ENCODE results near the gene NDFIP2.
A peak's percentile ranks its signal among the peaks of the same experiment; 100 is the strongest.

NDFIP2 gene

DNA sequence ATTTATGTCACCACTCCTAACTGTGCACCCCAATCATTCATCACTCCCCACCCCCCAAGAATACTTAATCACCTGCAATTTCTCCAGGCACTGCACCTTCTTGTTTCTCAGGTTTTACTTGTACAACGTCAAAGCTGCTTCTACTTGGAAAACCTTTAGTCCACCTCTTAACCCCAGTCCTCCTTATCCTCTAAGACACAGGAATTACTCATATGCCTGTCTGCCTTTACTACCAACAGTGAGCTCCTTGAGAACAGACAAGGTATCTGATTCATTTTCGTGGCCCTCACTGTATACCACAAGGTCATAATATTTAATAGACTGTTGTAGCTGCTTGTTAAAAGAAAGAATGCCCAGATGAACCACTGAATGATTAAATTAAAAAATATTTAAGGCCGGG is 21.0 kb upstream of the NDFIP2 start:
- no peak for DNase-seq

DNA sequence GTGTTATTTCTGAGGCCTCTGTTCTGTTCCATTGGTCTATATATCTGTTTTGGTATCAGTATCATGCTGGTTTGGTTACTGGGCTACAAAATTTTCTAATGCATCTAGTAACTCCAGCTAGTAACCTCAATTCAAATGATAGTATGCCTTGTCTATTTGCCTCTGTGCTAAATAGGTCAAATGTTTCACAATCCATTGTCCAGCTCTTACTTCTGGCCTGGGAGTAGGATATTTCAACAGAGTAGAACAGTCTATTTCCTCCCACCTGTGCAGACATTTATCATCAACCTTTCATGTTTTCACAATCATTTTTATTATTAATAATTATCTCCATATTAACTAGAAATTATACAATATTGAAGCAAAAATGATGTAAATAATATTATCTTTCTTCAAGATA is 18.1 kb upstream of the NDFIP2 start:
- DNase-seq = no peak

DNA sequence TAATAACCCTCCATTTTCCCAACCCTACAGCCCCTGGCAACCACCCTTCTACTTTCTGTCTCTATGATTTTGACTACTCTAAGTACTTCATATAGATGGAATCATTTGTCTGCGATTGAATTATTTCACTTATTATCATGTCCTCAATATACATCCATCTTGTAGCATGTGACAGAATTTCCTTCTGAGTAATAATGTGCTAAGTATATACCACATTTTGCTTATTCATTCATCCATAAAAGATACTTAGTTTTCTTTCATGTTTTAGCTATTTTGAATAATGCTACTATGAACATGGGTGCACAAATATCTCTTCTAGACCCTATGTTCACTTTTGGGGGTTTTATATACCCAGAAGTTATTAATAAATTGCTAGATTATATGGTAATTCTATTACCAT is 17.4 kb upstream of the NDFIP2 start:
- DNase-seq = no peak

DNA sequence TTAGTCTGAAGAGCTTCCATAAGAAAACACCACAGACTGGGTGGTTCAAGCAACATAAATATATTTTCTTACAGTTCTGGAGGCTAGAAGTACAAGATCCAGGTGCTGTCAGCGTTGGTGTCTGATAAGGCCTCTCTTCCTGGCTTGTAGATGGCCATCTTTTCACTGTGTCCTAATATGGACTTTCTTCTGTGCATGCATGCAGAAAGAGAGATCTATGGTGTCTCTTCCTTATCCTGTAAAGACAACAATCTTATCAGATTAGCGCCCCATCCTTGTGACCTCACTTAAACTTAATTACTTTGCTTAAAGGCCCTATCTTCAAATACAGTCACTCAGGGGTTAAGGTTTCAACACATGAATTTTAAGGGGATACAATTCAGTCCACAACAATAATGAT is 14.1 kb upstream of the NDFIP2 start:
- DNase-seq = no peak

DNA sequence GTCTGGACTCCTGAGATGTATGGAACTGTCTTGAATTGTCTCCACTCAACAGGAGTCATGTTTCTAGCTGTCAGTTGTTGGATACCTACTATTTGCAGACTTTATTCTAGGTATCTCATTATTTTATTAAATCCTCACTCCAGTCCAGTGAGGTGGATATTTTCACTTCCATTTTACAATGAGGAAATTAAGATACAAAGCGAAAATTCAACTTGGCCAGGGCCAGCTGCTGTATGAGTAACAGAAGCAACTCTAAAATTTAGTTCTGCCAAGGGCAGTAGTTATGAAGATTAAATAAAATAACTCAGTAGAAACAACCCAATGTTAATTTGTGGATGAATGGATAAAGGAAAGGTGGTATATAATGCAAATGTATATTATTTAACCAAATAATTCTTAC is 12.6 kb upstream of the NDFIP2 start:
- no peak for DNase-seq

DNA sequence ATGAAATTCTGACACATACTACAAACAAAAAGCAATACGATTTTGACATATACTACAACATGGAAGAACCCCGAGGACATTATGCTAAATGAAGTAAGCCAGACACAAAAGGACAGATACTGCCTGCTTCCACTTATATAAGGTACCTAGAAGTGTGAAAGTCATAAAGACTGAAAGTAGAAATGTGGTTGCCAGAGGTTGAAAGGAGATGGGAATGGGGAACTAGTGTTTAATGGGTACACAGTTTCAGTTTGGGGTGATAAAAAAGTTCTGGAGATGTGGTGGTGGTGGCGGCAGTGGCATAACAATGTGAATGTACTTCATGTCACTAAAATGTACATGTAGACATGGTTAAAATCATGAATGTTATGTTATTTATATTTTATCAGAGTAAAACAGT is 12.1 kb upstream of the NDFIP2 start:
- no peak for DNase-seq

DNA sequence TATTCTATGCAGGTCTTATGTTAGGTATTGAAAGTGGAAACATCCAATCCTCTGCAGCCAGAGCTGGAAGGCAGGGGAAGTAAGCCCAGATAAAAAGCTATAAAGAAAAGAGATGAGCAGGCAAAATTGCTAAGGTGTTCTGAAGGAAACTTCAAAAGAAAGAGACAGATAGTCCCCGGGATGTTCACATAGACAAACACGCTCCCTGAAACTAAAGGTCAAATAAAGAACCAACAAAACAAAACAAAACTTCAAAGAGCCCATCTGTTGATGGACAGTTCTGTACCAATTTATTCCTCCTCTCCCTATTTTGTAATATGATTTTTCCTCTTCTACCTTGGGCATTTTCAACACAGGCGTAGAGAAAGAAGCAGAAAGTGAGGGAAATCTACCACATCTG is 11.3 kb upstream of the NDFIP2 start:
- no peak for DNase-seq

DNA sequence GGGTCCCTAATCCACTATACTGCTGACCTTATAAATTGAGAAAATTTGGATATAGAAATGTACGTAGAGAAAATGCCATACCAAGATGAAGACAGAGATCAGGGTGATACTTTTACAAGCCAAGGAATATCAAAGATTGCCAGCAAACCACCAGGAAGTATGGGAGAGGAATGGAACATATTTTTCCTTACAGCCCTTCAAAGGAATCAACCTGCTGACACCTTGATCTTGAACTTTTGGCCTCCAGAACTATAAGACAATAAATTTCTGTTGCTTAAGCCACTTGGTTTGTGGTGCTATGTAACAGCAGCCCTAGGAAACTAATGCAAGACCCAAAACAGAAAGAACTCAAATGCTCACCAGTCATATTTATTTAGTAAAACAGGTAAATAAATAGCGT is 10.3 kb upstream of the NDFIP2 start:
- DNase-seq = no peak

DNA sequence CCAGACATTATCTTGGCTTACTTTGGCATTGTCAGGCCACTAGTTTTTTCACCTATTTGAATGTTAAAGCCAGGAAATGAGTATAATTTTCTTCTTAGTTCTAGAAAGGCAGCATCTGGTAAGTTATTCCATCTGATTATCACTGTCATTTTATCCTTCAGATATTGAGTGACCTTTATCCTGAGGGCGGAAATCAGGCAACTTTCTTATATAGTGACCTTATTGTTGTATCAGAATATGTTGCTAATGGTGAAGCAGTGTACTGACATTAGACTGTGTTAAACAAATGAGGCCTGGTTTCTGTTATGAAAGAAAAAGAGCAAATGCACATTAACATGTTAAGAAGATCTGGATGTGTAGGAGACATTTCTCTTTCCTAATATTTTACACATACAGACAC is 5.4 kb upstream of the NDFIP2 start:
- DNase-seq = no peak

DNA sequence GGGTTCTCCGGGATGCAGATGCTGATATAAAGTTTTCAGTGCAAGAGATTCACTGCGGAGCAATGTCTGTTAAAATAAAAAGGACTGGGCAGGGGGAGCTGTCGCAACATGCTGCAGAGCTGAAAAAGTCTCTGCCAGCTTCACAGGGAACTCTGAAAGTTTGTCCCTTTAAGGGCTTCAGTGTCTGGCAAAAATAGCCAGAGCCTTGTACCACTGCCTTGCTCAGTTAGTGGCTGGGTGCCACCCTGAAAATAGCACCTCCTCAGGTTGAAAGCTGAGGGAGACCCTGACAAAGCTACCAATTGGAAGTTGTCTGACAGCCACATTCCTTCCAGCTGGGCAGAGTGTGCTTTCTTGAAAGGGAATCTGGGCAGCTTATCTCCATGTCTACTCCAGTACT is 3.0 kb upstream of the NDFIP2 start:
- no peak for DNase-seq

DNA sequence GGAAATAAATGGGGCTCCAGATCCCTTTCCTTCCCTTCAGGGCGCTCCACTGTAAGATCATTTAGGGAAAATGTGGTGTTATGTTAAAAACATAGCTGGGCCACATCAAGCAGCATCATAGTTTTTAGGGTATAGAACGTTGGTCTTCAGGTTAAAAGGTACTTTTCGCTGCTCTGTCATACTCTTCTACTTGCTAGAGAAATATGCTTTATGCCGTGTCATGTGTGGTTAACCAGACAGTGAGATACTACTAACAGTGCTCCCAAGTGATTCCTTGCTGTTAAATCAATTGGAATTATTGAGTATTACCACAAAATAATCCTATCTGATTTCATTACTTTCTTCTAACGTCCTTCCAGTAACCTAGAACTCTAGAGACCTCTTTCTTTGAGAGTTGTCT is 1.1 kb upstream of the NDFIP2 start:
- DNase-seq = no peak

DNA sequence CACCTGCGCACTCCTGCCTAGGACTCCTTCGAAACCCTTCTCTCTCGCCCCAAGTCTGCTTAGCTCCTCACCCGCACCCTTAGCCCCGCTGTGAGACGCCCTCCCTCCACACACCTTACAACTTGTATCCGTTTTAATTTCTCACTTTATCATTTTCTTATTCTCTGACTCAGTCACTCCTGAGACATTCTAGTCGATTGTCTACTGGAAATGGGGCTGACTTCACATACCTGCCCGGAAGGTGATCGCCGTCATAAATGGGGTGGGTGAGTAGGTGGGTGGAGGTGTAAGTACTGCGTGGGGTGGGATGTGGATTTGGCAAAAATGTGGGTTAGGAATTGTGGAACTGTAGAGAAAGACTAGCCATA is 714 bp downstream of the NDFIP2 start:
- peak; percentile 30 for DNase-seq

DNA sequence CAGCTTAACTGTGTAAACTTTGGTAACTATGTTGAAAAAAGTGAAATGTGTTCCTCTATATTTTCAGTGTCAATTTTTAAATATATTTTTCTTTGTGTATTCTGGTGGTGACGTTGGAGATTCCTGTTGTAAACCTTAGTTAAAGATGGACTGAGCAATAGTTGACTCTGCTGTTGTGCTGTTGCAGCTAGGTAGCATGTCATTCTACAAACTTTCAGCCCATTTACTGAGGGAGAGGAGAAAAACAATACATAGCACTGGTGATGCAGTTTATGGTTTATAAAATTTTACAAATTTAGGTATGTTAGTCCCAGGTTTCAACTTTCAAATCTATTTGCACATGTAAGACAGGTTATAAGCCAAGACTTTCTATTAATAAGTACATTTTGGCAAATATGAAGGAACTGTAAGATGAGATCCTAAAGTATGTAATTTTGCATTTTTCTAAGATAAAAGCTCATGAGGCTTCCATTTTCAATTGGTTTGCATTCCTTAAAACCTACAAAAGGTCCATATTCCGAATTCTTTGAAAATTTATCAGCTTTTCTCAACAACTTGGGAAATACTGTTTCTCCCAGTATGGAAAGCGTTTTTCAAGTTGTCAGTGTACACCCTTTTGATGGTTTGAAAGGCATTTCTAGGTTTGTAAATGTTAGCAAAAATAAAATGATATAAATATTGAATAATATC is 1.5 kb downstream of the NDFIP2 start:
- peak; percentile 14 for DNase-seq

DNA sequence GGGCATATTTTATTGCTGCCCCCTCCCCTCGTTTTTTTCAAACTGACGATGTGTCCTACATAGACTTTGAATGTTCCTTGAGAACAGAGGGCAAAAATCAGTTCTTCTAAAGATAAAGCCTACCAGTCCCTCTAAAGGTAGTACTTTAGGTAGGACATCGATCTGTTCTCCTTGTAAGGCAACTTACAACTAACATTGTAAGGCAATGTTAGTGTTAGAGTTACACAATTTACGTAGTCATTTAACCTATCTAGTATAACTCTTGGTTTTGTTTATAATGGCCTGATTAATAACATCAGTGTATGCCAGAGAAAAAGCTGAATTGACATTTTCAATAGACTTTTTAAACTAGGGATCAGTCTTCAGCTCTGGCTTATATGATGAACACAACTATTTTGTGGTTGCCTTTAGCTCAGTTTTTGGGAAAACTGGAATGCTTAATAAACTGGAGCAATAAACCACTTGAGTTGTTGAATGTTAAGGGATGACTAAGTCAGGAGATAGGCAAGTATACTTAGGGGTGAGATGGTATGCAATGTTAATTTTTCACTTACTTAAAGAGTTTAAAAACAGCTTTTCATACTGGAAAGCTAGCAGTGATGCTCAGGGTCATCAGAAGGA is 2.2 kb downstream of the NDFIP2 start:
- DNase-seq = no peak

DNA sequence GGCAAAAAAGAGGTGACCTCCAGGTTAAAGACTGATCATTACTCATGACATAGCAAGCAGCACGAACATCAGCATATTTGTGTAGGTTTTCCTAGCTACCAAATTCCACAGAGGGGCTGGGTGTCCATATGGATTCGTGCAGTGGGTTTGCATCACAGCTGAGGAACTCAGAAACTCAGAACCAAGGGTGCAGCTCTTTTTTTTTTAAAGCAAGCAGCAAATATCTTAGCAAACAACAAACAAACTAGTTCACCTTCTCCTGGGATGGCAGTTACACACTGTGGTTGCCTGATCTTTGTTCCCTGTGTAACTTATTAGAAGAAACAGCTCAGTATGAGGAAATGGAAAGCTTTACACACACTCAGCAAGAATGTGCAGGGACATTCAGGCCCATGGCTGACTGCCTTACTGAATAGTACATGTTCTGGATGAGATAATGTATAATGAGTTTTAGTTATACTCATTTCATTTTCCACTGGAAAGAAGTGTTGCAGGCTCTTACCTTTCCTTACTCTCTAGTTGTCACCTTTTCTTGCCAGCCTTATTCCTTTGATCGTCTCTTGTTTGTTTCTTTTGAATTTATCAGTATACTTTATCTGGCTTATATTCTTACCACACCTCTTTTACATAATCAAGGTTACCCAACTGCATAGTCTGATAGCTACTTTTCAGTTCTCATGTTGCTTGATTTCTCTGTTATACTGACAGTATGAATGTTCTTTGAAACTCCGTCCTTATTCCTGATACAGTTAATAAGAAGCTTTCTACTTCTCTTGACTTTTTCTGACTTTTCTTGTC is 4.3 kb downstream of the NDFIP2 start:
- peak; percentile 48 for DNase-seq

DNA sequence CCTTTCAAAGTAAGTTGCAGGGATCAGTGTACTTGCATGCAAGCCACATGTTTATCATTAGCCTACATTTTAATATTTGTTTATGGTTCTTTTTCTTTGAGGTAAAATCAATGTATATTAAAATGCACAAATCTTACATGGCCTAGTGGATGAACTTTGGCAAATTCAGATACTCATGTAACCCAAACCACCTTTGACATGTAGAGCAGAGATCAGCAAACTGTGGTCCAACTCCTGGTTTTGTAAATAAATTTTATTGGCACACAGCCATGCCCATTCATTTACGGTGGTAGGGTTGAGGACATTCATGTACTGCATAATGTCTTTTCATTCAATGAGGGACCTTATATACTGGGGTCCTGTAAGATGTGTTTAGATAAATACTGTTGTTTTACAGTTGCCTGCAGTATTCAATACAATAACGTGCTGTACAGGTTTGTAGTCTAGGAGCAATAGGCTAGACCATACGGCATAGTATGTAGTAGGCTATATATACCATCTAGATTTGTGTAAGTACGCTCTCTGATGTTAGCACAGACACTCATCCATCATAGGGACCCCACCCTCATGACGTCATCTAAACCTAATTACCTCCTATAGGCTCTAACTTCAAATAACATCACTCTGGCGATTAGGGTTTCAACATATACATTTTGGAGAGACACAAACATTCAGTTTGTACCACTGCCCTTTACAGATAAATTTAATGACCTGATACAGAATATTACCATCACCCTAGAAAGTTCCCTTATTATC is 5.7 kb downstream of the NDFIP2 start:
- DNase-seq = no peak

DNA sequence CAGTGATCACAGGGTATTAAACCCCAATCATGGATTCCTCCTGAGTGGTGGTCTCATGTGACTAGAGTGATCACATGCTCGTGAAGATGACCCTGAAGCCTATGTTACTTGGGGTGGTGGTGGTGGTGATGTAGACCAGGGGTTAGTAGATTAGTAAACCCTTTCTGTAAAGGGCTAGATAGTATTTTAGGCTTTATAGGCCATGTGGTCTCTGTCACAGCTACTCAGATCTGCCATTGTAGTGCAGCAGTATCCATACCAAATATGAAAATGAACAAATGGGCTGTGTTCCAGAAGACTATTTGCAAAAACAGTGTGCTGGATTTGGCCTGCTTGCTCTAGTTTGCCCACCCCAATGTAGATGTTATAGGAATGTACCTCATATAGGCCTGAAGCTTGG is 9.4 kb downstream of the NDFIP2 start:
- no peak for DNase-seq

DNA sequence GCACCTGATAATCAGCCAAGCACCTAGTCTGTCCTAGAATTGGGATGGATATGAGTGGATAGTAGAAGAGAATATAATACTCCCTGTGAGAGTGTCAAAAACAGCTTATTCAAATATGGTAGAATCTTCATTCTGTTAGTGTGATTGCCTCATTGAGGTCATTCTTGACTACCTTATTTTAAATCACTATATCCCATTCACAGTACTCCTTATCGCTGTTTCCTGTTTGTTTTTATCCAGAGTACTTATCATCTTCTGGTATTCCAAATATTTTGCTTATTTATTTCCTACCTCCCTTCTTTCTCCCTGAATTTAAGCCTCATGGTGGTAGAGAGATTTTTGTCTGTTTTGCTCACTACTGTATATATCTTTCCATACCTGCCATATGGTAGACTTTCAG is 9.9 kb downstream of the NDFIP2 start:
- DNase-seq = no peak

DNA sequence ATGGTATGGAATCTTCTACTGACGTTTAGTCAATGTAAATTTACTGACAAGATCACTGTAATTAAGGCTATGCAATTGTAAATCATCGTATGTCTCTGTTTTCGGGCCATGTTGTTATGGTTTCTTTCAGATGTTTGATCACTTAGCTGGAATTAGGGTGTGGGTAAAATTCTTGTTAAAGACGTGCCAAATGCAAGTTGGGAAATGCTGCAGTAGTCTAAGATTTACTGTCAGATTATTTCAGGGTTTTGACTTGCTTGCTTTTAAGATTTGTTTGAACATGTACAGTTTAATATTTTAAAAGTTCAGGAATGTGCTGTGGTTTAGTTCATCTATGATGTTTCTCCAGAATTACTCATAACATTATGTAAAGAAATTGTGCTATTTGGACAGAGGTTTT is 10.8 kb downstream of the NDFIP2 start:
- no peak for DNase-seq

DNA sequence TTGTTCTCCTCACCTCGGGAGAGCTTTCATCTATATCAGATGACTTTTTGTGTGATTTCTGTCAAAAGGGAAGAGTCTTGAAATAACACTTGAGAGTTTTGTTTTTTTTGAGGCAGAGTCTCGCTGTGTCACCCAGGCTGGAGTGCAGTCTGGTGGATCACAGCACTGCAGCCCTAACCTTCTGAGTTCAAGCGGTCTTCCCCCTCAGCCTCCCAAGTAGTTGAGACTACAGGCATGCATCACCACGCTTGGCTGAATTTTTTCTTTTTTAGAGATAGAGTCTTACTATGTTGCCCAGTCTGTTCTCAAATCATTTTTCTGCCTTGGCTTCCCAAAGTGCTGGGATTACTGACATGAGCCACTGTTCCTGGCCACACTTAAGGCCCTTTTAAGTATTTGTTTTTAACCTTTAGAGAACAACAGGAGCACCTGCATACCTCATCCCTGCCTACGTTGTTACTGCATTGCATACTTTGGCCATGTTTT is 11.4 kb downstream of the NDFIP2 start:
- DNase-seq = no peak

DNA sequence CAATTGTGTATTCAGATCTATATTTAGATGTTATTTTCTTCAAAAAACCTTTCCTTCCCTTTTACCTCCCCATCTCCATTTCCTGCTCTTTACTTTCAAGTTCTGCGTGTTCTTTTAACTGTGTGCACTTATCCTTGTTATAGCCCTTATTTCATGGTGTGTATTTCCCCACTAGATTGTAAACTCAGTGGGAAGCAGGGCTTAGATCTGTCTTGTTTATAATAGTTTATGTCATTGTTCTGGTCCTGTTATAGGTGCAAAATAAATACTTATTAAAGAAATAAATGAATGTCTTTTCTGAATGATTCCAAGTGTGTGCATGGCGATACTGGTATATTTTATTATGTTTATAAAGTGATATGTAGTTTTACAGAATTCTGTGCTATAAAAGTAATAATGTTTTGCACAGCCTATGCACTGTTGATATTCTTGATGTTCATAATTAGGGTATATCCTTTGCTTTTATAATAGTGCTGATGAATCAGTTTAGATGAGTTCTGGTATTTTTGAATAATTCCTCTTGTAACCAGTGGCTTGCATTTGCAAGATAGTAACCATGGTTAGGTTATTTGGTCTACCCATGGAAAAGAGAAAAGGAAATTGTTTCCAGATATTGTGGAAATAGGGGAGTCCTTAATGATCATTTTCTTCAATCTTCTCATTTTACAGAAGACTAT is 12.1 kb downstream of the NDFIP2 start:
- DNase-seq = no peak

DNA sequence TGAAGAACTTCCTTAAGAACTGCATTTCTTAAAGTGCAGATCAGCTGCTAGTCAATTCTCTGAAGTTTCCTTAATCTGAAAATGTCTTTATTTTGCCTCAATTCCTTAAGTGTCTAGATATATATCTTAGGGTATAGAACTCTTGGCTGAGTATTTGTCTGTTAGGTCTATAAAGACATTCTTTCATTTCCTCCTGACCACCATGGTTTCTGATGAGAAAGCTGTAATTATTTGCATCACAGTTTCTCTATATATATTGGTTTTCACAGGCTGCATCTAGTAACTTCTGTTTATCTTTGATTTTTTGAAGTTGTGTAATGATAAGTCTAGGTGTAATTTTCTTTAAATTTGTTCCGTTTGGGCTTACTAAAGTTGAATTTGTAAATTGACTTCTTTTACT is 15.2 kb downstream of the NDFIP2 start:
- DNase-seq = no peak

DNA sequence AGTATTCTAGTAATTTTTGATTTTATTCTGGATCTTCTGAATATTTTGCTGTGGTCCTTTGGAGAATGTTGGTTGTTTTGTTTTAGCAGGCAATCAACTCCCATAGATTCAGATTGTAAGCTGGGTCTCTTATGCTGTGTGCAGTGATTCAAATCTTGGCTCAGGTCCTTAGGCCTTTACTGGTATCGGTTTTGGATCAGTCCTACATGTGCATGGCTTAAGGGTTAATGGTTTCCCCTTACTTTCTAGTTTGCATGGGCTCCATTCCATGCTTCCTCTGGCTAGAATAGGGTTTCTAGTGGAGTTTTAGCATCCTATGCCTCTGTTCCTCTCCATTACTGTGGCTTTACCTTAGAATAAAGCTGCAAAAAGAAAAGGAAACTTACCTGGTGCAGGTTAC is 16.1 kb downstream of the NDFIP2 start:
- no peak for DNase-seq

All from hematopoietic multipotent progenitor cell treated with erythropoietin and hydrocortisone succinate and interleukin-3 and kit ligand, for 8 days (in vitro differentiated cells).